ENCODE results near the gene MTFMT.

MTFMT gene

GRCh38 chr15:65042776-65043327 is 13.4 kb upstream of the MTFMT start:
- no peak for DNase-seq (ENCODE audit: extremely low spot score)
- no peak for TF ChIP-seq CTCF (IDR thresholded peaks at IDR 0.05; ENCODE audit: control extremely low read depth, extremely low read depth, low read depth, missing control alignments)
- POLR2A ChIA-PET, result no interaction called here
- CTCF ChIA-PET, result interaction anchor here (0.8 to 4.0 kb wide), 11 partner anchors 9 to 342 kb away, joined by 3 to 23 read pairs (median 5); no protein-coding TSS in a partner anchor

DNA sequence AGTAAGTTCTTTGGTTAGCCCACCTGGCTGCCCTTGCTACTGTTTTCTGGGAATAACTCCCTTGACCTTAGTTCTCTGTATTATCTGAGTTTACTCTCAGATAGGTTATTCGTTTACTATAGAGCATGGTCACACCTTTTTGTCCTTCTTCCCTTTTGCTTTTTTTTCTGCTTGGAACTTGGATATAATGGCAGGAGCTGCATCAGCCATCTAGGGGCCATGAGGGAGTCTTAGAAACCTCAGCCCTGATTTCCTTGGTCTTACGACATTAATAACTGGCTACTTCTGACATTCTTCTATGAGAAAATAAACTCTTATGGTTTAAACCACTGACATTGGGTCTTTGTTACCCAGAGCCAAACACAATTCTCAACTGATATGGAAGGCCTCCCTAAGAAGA is 12.3 kb upstream of the MTFMT start:
- no peak for DNase-seq (ENCODE audit: extremely low spot score)
- ChIA-PET POLR2A (no interaction called here), CTCF (interaction anchor here (1.3 to 4.0 kb wide), 5 partner anchors 8 to 343 kb away, joined by 3 to 23 read pairs (median 9); no protein-coding TSS in a partner anchor)
- TF ChIP-seq CTCF (IDR thresholded peaks at IDR 0.05; ENCODE audit: control extremely low read depth, extremely low read depth, low read depth, missing control alignments), result no peak

GRCh38 chr15:65040461-65040860 is 11.0 kb upstream of the MTFMT start:
- ChIA-PET CTCF (interaction anchor here (1.1 to 2.5 kb wide), 2 partner anchors 11 to 29 kb away, joined by 3 to 12 read pairs; no protein-coding TSS in a partner anchor), POLR2A (no interaction called here)
- DNase-seq (ENCODE audit: extremely low spot score), result no peak
- TF ChIP-seq CTCF (IDR thresholded peaks at IDR 0.05; ENCODE audit: control extremely low read depth, extremely low read depth, low read depth, missing control alignments), result no peak

GRCh38 chr15:65038836-65039235 is 9.4 kb upstream of the MTFMT start:
- POLR2A ChIA-PET, result interaction anchor here (0.6 kb wide), 1 partner anchor 76 kb away, joined by 3 read pairs; no protein-coding TSS in a partner anchor
- CTCF ChIA-PET, result interaction anchor here (1.0 to 2.5 kb wide), 2 partner anchors 9 to 13 kb away, joined by 3 to 12 read pairs; no protein-coding TSS in a partner anchor

GRCh38 chr15:65038428-65038827 is 9.0 kb upstream of the MTFMT start:
- no peak for DNase-seq (ENCODE audit: extremely low spot score)
- no peak for TF ChIP-seq CTCF (IDR thresholded peaks at IDR 0.05; ENCODE audit: control extremely low read depth, extremely low read depth, low read depth, missing control alignments)
- ChIA-PET CTCF (interaction anchor here (2.5 kb wide), 1 partner anchor 13 kb away, joined by 12 read pairs; no protein-coding TSS in a partner anchor), POLR2A (interaction anchor here (0.6 kb wide), 1 partner anchor 76 kb away, joined by 3 read pairs; no protein-coding TSS in a partner anchor)

More at GRCh38 chr15:65038836-65039235, 9.4 kb upstream of the MTFMT start:
- no peak for TF ChIP-seq CTCF (IDR thresholded peaks at IDR 0.05; ENCODE audit: control extremely low read depth, extremely low read depth, low read depth, missing control alignments)
- DNase-seq (ENCODE audit: extremely low spot score), result no peak

- CTCF ChIA-PET, result no interaction called here
- POLR2A ChIA-PET, result no interaction called here
- no peak for TF ChIP-seq CTCF (IDR thresholded peaks at IDR 0.05; ENCODE audit: control extremely low read depth, extremely low read depth, low read depth, missing control alignments)
- DNase-seq (ENCODE audit: extremely low spot score), result no peak
These were observed 7.9 kb upstream of the MTFMT start for GRCh38 chr15:65037309-65037708.
